H1 (cell line): ENCODE results near the gene POLR2C. TPM values are rescaled to one million over a fixed set of nuclear protein-coding genes. Genes with fewer than 3 reads are reported as not detected.

Source experiments
- CTCF ChIA-PET: fragments of 300-600 bp; sonication (Branson Sonifier 250); formaldehyde crosslinking; loops from one replicate; lab custom pipeline; 2021; ENCODE audit not compliant: partially characterized antibody; lab: Charles Lee
- POLR2A ChIA-PET: fragments of 300-600 bp; sonication (Branson Sonifier 250); formaldehyde crosslinking; loops from one replicate; lab custom pipeline; 2021; ENCODE audit warnings: inconsistent platforms; ENCODE audit not compliant: partially characterized antibody; lab: Charles Lee
- DNase-seq, 2 experiments: peaks; one replicate each; pipeline versions ENCODE4 v3.0.0 to v3.0.0-alpha.2; 2010 to 2022; ENCODE audit warnings: low spot score in 2 of 2, low read depth in 1 of 2, mixed read lengths in 1 of 2
- FAIRE-seq: peaks from 2 replicates; lab custom pipeline; 2011; peaks lifted over from hg19 to GRCh38; lab: Jason Lieb, UNC
- H2AFZ ChIP-seq: 2 replicates; pipeline ENCODE4 v1.8.1; 2012; ENCODE audit warnings: low read length, inconsistent platforms
- H2AK5ac ChIP-seq: 2 replicates; pipeline ENCODE4 v1.6.1; 2013; ENCODE audit warnings: low read depth, low read length
- H2BK120ac ChIP-seq: replicated peaks from 2 replicates; pipeline ENCODE3; 2013; ENCODE audit warnings: low read depth, low read length, inconsistent platforms
- H2BK12ac ChIP-seq: 2 replicates; pipeline ENCODE4 v1.6.1; 2013; ENCODE audit warnings: low read depth, low read length
- H2BK15ac ChIP-seq: 2 replicates; pipeline ENCODE4 v1.6.1; 2013; ENCODE audit warnings: low read length
- H2BK20ac ChIP-seq: 2 replicates; pipeline ENCODE4 v1.6.1; 2013; ENCODE audit warnings: low read length
- H2BK5ac ChIP-seq: 2 replicates; pipeline ENCODE4 v1.6.1; 2013; ENCODE audit warnings: low read depth, low read length
- H3K14ac ChIP-seq: 2 replicates; pipeline ENCODE4 v1.6.1; 2013; ENCODE audit warnings: inconsistent platforms; ENCODE audit not compliant: insufficient read length
- H3K18ac ChIP-seq: 2 replicates; pipeline ENCODE4 v1.6.1; 2013; ENCODE audit warnings: low read length; ENCODE audit errors: extremely low read depth
- H3K23ac ChIP-seq: 2 replicates; pipeline ENCODE4 v1.6.1; 2013; ENCODE audit warnings: inconsistent platforms; ENCODE audit not compliant: insufficient read length
- H3K23me2 ChIP-seq: 2 replicates; pipeline ENCODE4 v1.6.1; 2013; ENCODE audit warnings: low read depth, low read length
- H3K27ac ChIP-seq: 2 replicates; pipeline ENCODE4 v1.6.1; 2011; ENCODE audit warnings: low read depth, low read length, inconsistent platforms
- H3K27me3 ChIP-seq, 4 experiments: replicated peaks in 1 of 4; 1 replicate in 1 of 4; 2 replicates in 3 of 4; pipeline versions ENCODE4 v1.6.1 to v1.8.1; 2011 to 2013; ENCODE audit warnings: low read length in 3 of 4, mild to moderate bottlenecking in 3 of 4, inconsistent platforms in 2 of 4, mixed read lengths in 2 of 4, moderate library complexity in 1 of 4; ENCODE audit not compliant: control insufficient read depth in 3 of 4, insufficient read depth in 3 of 4; ENCODE audit errors: extremely low read depth in 1 of 4
- H3K36me3 ChIP-seq, 4 experiments: 2 replicates each; pipeline versions ENCODE4 v1.6.1 to v1.8.1; 2011 to 2013; ENCODE audit warnings: mild to moderate bottlenecking in 4 of 4, low read length in 3 of 4, moderate library complexity in 2 of 4, control low read depth in 1 of 4, inconsistent platforms in 1 of 4; ENCODE audit not compliant: insufficient read depth in 4 of 4, control insufficient read depth in 2 of 4
- H3K4ac ChIP-seq: replicated peaks from 2 replicates; pipeline ENCODE3; 2013; ENCODE audit warnings: low read length, low read depth, mixed read lengths, inconsistent platforms; ENCODE audit not compliant: insufficient read length
- H3K4me1 ChIP-seq, 4 experiments: replicated peaks in 1 of 4; 1 replicate in 1 of 4; 2 replicates in 3 of 4; pipeline versions ENCODE4 v1.6.1 to v1.8.1; 2011 to 2013; ENCODE audit warnings: low read length in 3 of 4, inconsistent platforms in 2 of 4, mixed read lengths in 1 of 4; ENCODE audit not compliant: insufficient read depth in 4 of 4, control insufficient read depth in 3 of 4
- H3K4me2 ChIP-seq, 2 experiments: 2 replicates each; pipeline versions ENCODE4 v1.6.1 to v1.8.1; 2011 to 2013; ENCODE audit warnings: low read depth in 2 of 2, low read length in 2 of 2, control low read depth in 1 of 2, inconsistent platforms in 1 of 2, mild to moderate bottlenecking in 1 of 2; ENCODE audit not compliant: insufficient read depth in 1 of 2
- H3K4me3 ChIP-seq, 4 experiments: fragments of 200-600, 300-600 bp in 1 of 4; sonication (generic), shearing (Covaris generic), sonication (Bioruptor Twin) in 1 of 4; 2 replicates each; pipeline versions ENCODE4 v1.5.1 to v1.8.1; 2011 to 2016; ENCODE audit warnings: low read length in 4 of 4, low read depth in 3 of 4, control low read depth in 2 of 4, inconsistent platforms in 2 of 4, mild to moderate bottlenecking in 2 of 4, mixed read lengths in 1 of 4, moderate library complexity in 1 of 4; ENCODE audit not compliant: insufficient read depth in 2 of 4; ENCODE audit errors: extremely low read depth in 1 of 4
- H3K56ac ChIP-seq: replicated peaks from 2 replicates; pipeline ENCODE3; 2013; ENCODE audit warnings: low read depth, mild to moderate bottlenecking, mixed read lengths, low read length, inconsistent platforms; ENCODE audit not compliant: insufficient read length
- H3K79me1 ChIP-seq: 2 replicates; pipeline ENCODE4 v1.6.1; 2013; ENCODE audit warnings: low read depth, low read length, control low read depth
- H3K79me2 ChIP-seq, 2 experiments: 2 replicates each; pipeline versions ENCODE4 v1.6.1 to v1.8.1; 2012 to 2013; ENCODE audit warnings: low read length in 2 of 2, mild to moderate bottlenecking in 2 of 2, inconsistent platforms in 1 of 2; ENCODE audit not compliant: insufficient read depth in 2 of 2, control insufficient read depth in 1 of 2
- H3K9ac ChIP-seq, 4 experiments: replicated peaks in 1 of 4; 1 replicate in 1 of 4; 2 replicates in 3 of 4; pipeline versions ENCODE4 v1.6.1 to v1.8.1; 2011 to 2013; ENCODE audit warnings: low read depth in 3 of 4, low read length in 3 of 4, control low read depth in 2 of 4, mild to moderate bottlenecking in 2 of 4, moderate library complexity in 2 of 4, inconsistent platforms in 1 of 4; ENCODE audit errors: extremely low read depth in 1 of 4
- H3K9me3 ChIP-seq, 2 experiments: 2 replicates each; pipeline versions ENCODE4 v1.6.1 to v1.8.1; 2012 to 2013; ENCODE audit warnings: mild to moderate bottlenecking in 2 of 2, moderate library complexity in 2 of 2, control low read depth in 1 of 2, inconsistent platforms in 1 of 2, low read depth in 1 of 2, low read length in 1 of 2, mixed read lengths in 1 of 2; ENCODE audit not compliant: insufficient read depth in 2 of 2
- H4K20me1 ChIP-seq, 2 experiments: replicated peaks in 1 of 2; 2 replicates each; pipeline versions ENCODE3 to v1.8.1; 2011 to 2013; ENCODE audit warnings: inconsistent platforms in 2 of 2, low read length in 2 of 2, mild to moderate bottlenecking in 1 of 2; ENCODE audit not compliant: insufficient read depth in 2 of 2, control insufficient read depth in 1 of 2
- H4K5ac ChIP-seq: 2 replicates; pipeline ENCODE4 v1.6.1; 2013; ENCODE audit warnings: low read length, low read depth, mixed read lengths, inconsistent platforms; ENCODE audit not compliant: insufficient read length
- H4K8ac ChIP-seq: 2 replicates; pipeline ENCODE4 v1.8.0; 2013; ENCODE audit warnings: mild to moderate bottlenecking, moderate library complexity, low read length, inconsistent platforms; ENCODE audit not compliant: insufficient read depth; ENCODE audit errors: extremely low read depth
- H4K91ac ChIP-seq: replicated peaks from 2 replicates; pipeline ENCODE3; 2013; ENCODE audit warnings: low read length, mixed read lengths, inconsistent platforms; ENCODE audit not compliant: insufficient read length
- BRCA1 ChIP-seq: IDR thresholded peaks from 2 replicates; pipeline ENCODE4 v1.6.1; 2012; ENCODE audit warnings: low read depth, low read length, improper control_type of control experiment
- CBX5 ChIP-seq: fragments of 300-800, 300-1000 bp; sonication (generic); IDR thresholded peaks from 2 replicates; pipeline ENCODE4 v1.7.1; 2016; ENCODE audit warnings: antibody characterized with exemption, low read length, low read depth
- CBX8 ChIP-seq: fragments of 300-800, 300-1000 bp; sonication (generic); IDR thresholded peaks from 2 replicates; pipeline ENCODE4 v1.7.1; 2016; ENCODE audit warnings: low read depth, low read length, borderline replicate concordance
- CHD1 ChIP-seq: IDR thresholded peaks from 2 replicates; pipeline ENCODE4 v1.6.1; 2012; ENCODE audit warnings: low read depth, low read length, improper control_type of control experiment
- JUN ChIP-seq: IDR thresholded peaks from 2 replicates; pipeline ENCODE4 v1.6.1; 2011; ENCODE audit warnings: low read depth, mild to moderate bottlenecking, improper control_type of control experiment, low read length
- KDM5A ChIP-seq: fragments of 200-600 bp; IDR thresholded peaks from 2 replicates; pipeline ENCODE4 v1.7.1; 2012; ENCODE audit warnings: mild to moderate bottlenecking, low read length, inconsistent platforms, mixed read lengths
- NANOG ChIP-seq: IDR thresholded peaks from 2 replicates; pipeline ENCODE4 v1.6.1; 2011; ENCODE audit warnings: low read length, low read depth, mild to moderate bottlenecking, inconsistent platforms; ENCODE audit not compliant: insufficient read depth, poor library complexity, severe bottlenecking
- NRF1 ChIP-seq: IDR thresholded peaks from 2 replicates; pipeline ENCODE4 v1.6.1; 2011; ENCODE audit warnings: mild to moderate bottlenecking, low read depth, low read length, improper control_type of control experiment
- PHF8 ChIP-seq: fragments of 200-600 bp; sonication (generic); conservative IDR thresholded peaks from 2 replicates; pipeline ENCODE4 v1.7.1; 2012; ENCODE audit warnings: low read depth, mild to moderate bottlenecking, inconsistent platforms, low read length, moderate library complexity
- RFX5 ChIP-seq: IDR thresholded peaks from 2 replicates; pipeline ENCODE4 v1.6.1; 2011; ENCODE audit warnings: low read depth, low read length, improper control_type of control experiment, borderline replicate concordance
- RNF2 ChIP-seq: fragments of 200-900, 300-1000 bp; sonication (generic); IDR thresholded peaks from 2 replicates; pipeline ENCODE4 v1.7.1; 2016; ENCODE audit warnings: borderline replicate concordance, low read depth, mild to moderate bottlenecking, antibody characterized with exemption, low read length; ENCODE audit not compliant: poor library complexity, severe bottlenecking; ENCODE audit errors: missing control alignments
- TAF1 ChIP-seq: IDR thresholded peaks from 2 replicates; pipeline ENCODE4 v1.6.1; 2011; ENCODE audit warnings: mild to moderate bottlenecking, low read depth, low read length
- TAF7 ChIP-seq: optimal IDR thresholded peaks from 2 replicates; pipeline ENCODE3; 2011; ENCODE audit warnings: low read depth, mild to moderate bottlenecking, inconsistent platforms, low read length, moderate library complexity, borderline replicate concordance
- TEAD4 ChIP-seq: IDR thresholded peaks from 2 replicates; pipeline ENCODE4 v1.6.1; 2012; ENCODE audit warnings: low read depth, low read length, inconsistent platforms, mixed read lengths
- WGBS, 2 experiments: shearing (Covaris generic) in 1 of 2; methylation state at CpG; one replicate each; pipeline versions ENCODE4 v1.1.6 to v1.1.7; 2013 to 2015; ENCODE audit warnings: low lambda C conversion rate in 2 of 2, mixed read lengths in 2 of 2, inconsistent platforms in 1 of 2, low coverage in 1 of 2, missing lambda C conversion rate in 1 of 2; ENCODE audit not compliant: insufficient replicate concordance in 2 of 2, insufficient coverage in 1 of 2, insufficient read length in 1 of 2; ENCODE audit errors: extremely low coverage in 1 of 2, missing lambda C conversion rate in 1 of 2; 5-methylcytosine and 5-hydroxymethylcytosine counted together
- polyA plus RNA-seq, 7 experiments: library from polyadenylated mRNA; depleted of rRNA in 3 of 7; stranded (reverse) in 5 of 7; unstranded in 2 of 7; fragments of >200 nt in 5 of 7; fragments of 200-250 nt in 2 of 7; gene quantifications; 1 replicate in 5 of 7; 2 replicates in 1 of 7; 4 replicates in 1 of 7; pipeline versions ENCODE4 v1.2.1 to v1.2.3, GENCODE V29; 2011 to 2013; ENCODE audit warnings: missing spikeins in 2 of 7, mixed read lengths in 2 of 7
- total RNA-seq: library from RNA; stranded (reverse); fragmentation: NEBNext Ultra II Directional; extraction: Animal tissue kit (Norgen Biotek cat#: 25700); gene quantifications from 2 replicates; pipeline ENCODE4 v1.2.1, GENCODE V29; 2021

POLR2C gene
- total and polyA plus RNA-seq, 2 of the 8 experiments (the other 6 are each of a cell fraction or from before 2014, with no cell fraction given) = 72.5 to 132 TPM

- H3K14ac ChIP-seq = no peak overlapping the region
- FAIRE-seq (no peak), DNase-seq (no peak)
- H3K23me2 ChIP-seq = peaks cover 6% of the 10 kb centered on the region
- no peak overlapping the region; a peak in 1 of 4 replicates for H3K4me2 ChIP-seq
- H3K9me3 ChIP-seq = peaks cover 1 to 5% of the 10 kb centered on the region in 2 experiments; a peak in 2 of 4 replicates
- no peak overlapping the region for H2AK5ac ChIP-seq
- no peak overlapping the region for H3K23ac ChIP-seq
- H3K9ac ChIP-seq = no peak overlapping the region
- no peak overlapping the region for H4K5ac ChIP-seq
- H4K20me1 ChIP-seq = no peaks in the 10 kb centered on the region
- H4K8ac ChIP-seq = no peak overlapping the region
- ChIA-PET CTCF (interaction anchor here (0.9 to 4.4 kb wide), 4 partner anchors 9 to 33 kb away, joined by 3 to 27 read pairs (median 3); partner anchors contain the start of gene POLR2C), POLR2A (interaction anchor here (0.7 to 1.3 kb wide), 3 partner anchors 9 to 12 kb away, joined by 3 read pairs; no protein-coding TSS in a partner anchor)
- no peak overlapping the region for H2BK120ac ChIP-seq
- no peaks in the 10 kb centered on the region; the same call in 1 of the 2 replicates for H3K79me1 ChIP-seq
- no peak overlapping the region for H2BK15ac ChIP-seq
- no peak overlapping the region for H3K18ac ChIP-seq
- no peak overlapping the region for H2BK12ac ChIP-seq
- peaks cover 0 to 3% (median 3%) of the 10 kb centered on the region in 4 experiments; a peak in 5 of 7 replicates for H3K4me1 ChIP-seq
- H4K91ac ChIP-seq = no peak overlapping the region
- H2BK5ac ChIP-seq = no peak overlapping the region
- H2AFZ ChIP-seq = no peak overlapping the region
- no peak overlapping the region for H3K56ac ChIP-seq
- peaks cover 0 to 9% (median 3%) of the 10 kb centered on the region in 4 experiments; a peak in 3 of 8 replicates for H3K36me3 ChIP-seq
- H2BK20ac ChIP-seq = no peak overlapping the region
- no peak overlapping the region for H3K4me3 ChIP-seq
- no peaks in the 10 kb centered on the region for H3K27me3 ChIP-seq
- 90% methylated on average over 2 of the region's 2 CpGs; no CpG with 5 or more reads in 1 of the 2 experiments for WGBS, 2 experiments
- H3K79me2 ChIP-seq = peaks cover 7 to 41% of the 10 kb centered on the region in 2 experiments
- no peak overlapping the region for H3K4ac ChIP-seq
- H3K27ac ChIP-seq = no peak overlapping the region
- TF ChIP-seq NRF1 = no peak
- TF ChIP-seq BRCA1 = no peak
- TF ChIP-seq CHD1 = no peak
- TF ChIP-seq TEAD4 = no peak
- no peak for TF ChIP-seq TAF7
- no peak for TF ChIP-seq JUN
- no peak for TF ChIP-seq RFX5
- TF ChIP-seq NANOG = no peak
- TF ChIP-seq CBX8 = no peak
- no peak for TF ChIP-seq TAF1
- no peak for TF ChIP-seq RNF2
- TF ChIP-seq PHF8 = no peak
- TF ChIP-seq CBX5 = no peak
- TF ChIP-seq KDM5A = no peak
Measured at GRCh38 chr16:57445510-57445909, 17.0 kb upstream of the POLR2C start.
